Trophoblast cell (in vitro differentiated cells and primary cell): ENCODE measurements around the gene LECT2.

Experiments used
- DNase-seq, 2 donors: peaks; one replicate each; pipeline ENCODE4 v3.0.0-alpha.2; 2016
- H2AFZ ChIP-seq: 2 replicates; pipeline ENCODE4 v1.6.1; 2013; ENCODE audit warnings: low read length, moderate library complexity, mild to moderate bottlenecking; ENCODE audit not compliant: insufficient read depth, poor library complexity
- H2AK5ac ChIP-seq: 2 replicates; pipeline ENCODE4 v1.6.1; 2013; ENCODE audit warnings: mild to moderate bottlenecking, low read length
- H2BK120ac ChIP-seq: 2 replicates; pipeline ENCODE4 v1.6.1; 2013; ENCODE audit warnings: low read length, mild to moderate bottlenecking, moderate library complexity; ENCODE audit not compliant: insufficient read depth, poor library complexity
- H2BK12ac ChIP-seq: 2 replicates; pipeline ENCODE4 v1.6.1; 2013; ENCODE audit warnings: mild to moderate bottlenecking, low read length, moderate library complexity
- H2BK5ac ChIP-seq: 2 replicates; pipeline ENCODE4 v1.6.1; 2013; ENCODE audit warnings: low read length, low read depth, moderate library complexity, mild to moderate bottlenecking; ENCODE audit not compliant: poor library complexity
- H3K14ac ChIP-seq: 2 replicates; pipeline ENCODE4 v1.6.1; 2013; ENCODE audit warnings: mild to moderate bottlenecking, low read length
- H3K18ac ChIP-seq: 2 replicates; pipeline ENCODE4 v1.6.1; 2013; ENCODE audit warnings: mild to moderate bottlenecking, low read length
- H3K23ac ChIP-seq: 2 replicates; pipeline ENCODE4 v1.6.1; 2013; ENCODE audit warnings: low read length
- H3K27ac ChIP-seq: 2 replicates; pipeline ENCODE4 v1.5.1; 2013; ENCODE audit warnings: low read depth, mild to moderate bottlenecking, inconsistent platforms, low read length, moderate library complexity
- H3K27me3 ChIP-seq: 2 replicates; pipeline ENCODE4 v1.6.1; 2013; ENCODE audit warnings: inconsistent platforms, mild to moderate bottlenecking, low read length, moderate library complexity; ENCODE audit not compliant: insufficient read depth
- H3K36me3 ChIP-seq, 2 experiments: 1 replicate in 1 of 2; 2 replicates in 1 of 2; pipeline ENCODE4 v1.6.1; 2013; ENCODE audit warnings: low read length in 2 of 2, mild to moderate bottlenecking in 2 of 2, moderate library complexity in 1 of 2; ENCODE audit not compliant: insufficient read depth in 2 of 2, control insufficient read depth in 1 of 2
- H3K4ac ChIP-seq: 2 replicates; pipeline ENCODE4 v1.6.1; 2013; ENCODE audit warnings: low read depth, mild to moderate bottlenecking, low read length, moderate library complexity
- H3K4me1 ChIP-seq, 2 experiments: 1 replicate in 1 of 2; 2 replicates in 1 of 2; pipeline ENCODE4 v1.6.1; 2013; ENCODE audit warnings: low read length in 2 of 2, mild to moderate bottlenecking in 2 of 2, moderate library complexity in 1 of 2; ENCODE audit not compliant: insufficient read depth in 2 of 2, control insufficient read depth in 1 of 2
- H3K4me2 ChIP-seq: 2 replicates; pipeline ENCODE4 v1.6.1; 2013; ENCODE audit warnings: inconsistent platforms, mild to moderate bottlenecking, low read length, moderate library complexity
- H3K4me3 ChIP-seq: 2 replicates; pipeline ENCODE4 v1.5.1; 2013; ENCODE audit warnings: mild to moderate bottlenecking, low read depth, low read length, inconsistent platforms
- H3K79me1 ChIP-seq: one replicate; pipeline ENCODE4 v1.6.1; 2013; ENCODE audit warnings: low read length
- H3K79me2 ChIP-seq: 2 replicates; pipeline ENCODE4 v1.6.1; 2013; ENCODE audit warnings: low read length, mild to moderate bottlenecking; ENCODE audit not compliant: control insufficient read depth, insufficient read depth, poor library complexity
- H3K9ac ChIP-seq: 2 replicates; pipeline ENCODE4 v1.6.1; 2013; ENCODE audit warnings: mild to moderate bottlenecking, low read length
- H3K9me3 ChIP-seq: 2 replicates; pipeline ENCODE4 v1.6.1; 2013; ENCODE audit warnings: low read depth, mild to moderate bottlenecking, control low read depth, inconsistent platforms, low read length; ENCODE audit not compliant: insufficient read depth
- H4K12ac ChIP-seq: 2 replicates; pipeline ENCODE4 v1.6.1; 2013; ENCODE audit warnings: low read depth, mild to moderate bottlenecking, low read length, moderate library complexity
- H4K8ac ChIP-seq: 2 replicates; pipeline ENCODE4 v1.6.1; 2013; ENCODE audit warnings: low read depth, mild to moderate bottlenecking, low read length, moderate library complexity
- H4K91ac ChIP-seq: one replicate; pipeline ENCODE4 v1.6.1; 2013; ENCODE audit warnings: low read depth, mild to moderate bottlenecking, low read length, moderate library complexity
- WGBS: extraction: QIAGEN DNeasy Blood & Tissue Kit; methylation state at CpG from one replicate; pipeline ENCODE4 v1.1.7; 2013; ENCODE audit warnings: missing lambda C conversion rate; ENCODE audit not compliant: insufficient read length, insufficient coverage; ENCODE audit errors: extremely low coverage; 5-methylcytosine and 5-hydroxymethylcytosine counted together

Gene LECT2

DNA sequence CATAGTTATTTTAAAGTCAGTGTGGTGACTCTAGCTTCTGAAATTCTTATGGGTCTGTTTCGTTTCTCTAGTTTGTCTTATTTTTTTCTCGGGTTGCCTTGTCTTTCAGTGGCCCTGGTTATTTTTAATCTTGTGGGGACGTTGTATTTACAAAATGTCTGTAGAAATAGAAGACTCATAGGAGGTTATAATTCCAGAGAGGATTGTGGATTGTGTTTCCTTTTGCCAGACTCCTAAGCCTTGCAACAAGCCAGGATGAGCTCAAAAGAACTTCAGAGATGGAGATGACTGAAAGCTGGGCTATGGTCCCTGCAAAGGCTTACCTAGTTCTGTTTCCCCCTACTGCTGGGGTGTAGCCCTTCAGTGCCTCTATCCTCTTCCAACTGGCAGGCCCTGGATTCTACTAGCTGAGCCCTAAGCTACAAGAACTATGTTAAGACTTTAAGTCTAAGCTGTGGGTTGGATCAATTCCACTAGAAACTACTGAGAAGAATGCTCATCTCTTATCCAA, 32.2 kb upstream of the LECT2 start:
- H2AK5ac ChIP-seq, result no peak overlapping the region
- no peak overlapping the region for H3K4me2 ChIP-seq
- DNase-seq, result no peak
- WGBS, result no CpG with 5 or more reads among the region's 3 CpGs
- H3K9ac ChIP-seq, result no peak overlapping the region
- H2BK120ac ChIP-seq, result no peak overlapping the region
- no peaks in the 10 kb centered on the region for H3K36me3 ChIP-seq
- H4K12ac ChIP-seq, result no peak overlapping the region
- peak overlapping the region; percentile 71 for H2BK12ac ChIP-seq
- H3K79me1 ChIP-seq, result peaks cover 12% of the 10 kb centered on the region
- no peak overlapping the region for H3K4ac ChIP-seq
- H3K18ac ChIP-seq, result no peak overlapping the region
- no peak overlapping the region for H3K4me3 ChIP-seq
- H3K27me3 ChIP-seq, result no peaks in the 10 kb centered on the region
- peaks cover 2% of the 10 kb centered on the region for H3K9me3 ChIP-seq
- no peak overlapping the region for H2AFZ ChIP-seq
- no peaks in the 10 kb centered on the region for H3K4me1 ChIP-seq
- no peak overlapping the region for H3K14ac ChIP-seq
- no peak overlapping the region for H3K27ac ChIP-seq
- H2BK5ac ChIP-seq, result no peak overlapping the region
- H3K23ac ChIP-seq, result no peak overlapping the region
- H3K79me2 ChIP-seq, result no peaks in the 10 kb centered on the region
- H4K8ac ChIP-seq, result no peak overlapping the region
- no peak overlapping the region for H4K91ac ChIP-seq

DNA sequence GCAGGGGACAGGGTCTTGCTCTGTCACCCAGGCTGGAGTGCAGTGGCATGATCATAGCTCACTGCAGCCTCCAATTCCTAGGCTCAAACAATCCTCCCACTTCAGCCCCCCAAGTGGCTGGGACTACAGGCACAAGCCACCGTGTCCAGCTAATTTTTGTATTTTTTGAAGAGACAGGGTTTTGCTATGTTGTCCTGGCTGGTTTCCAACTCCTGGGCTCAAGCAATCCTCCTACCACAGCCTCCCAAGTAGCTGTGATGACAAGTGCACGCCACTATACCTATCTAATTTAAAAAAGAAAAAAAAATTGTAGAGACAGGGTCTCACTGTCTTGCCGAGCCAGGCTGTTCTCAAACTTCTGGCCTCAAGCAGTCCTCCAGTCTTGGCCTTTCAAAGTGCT, 31.6 kb upstream of the LECT2 start:
- Histone ChIP-seq H3K36me3 (no peaks in the 10 kb centered on the region), H3K27me3 (no peaks in the 10 kb centered on the region), H3K79me1 (peaks cover 11% of the 10 kb centered on the region), H3K9ac (no peak overlapping the region), H3K9me3 (peaks cover 2% of the 10 kb centered on the region), H4K8ac (no peak overlapping the region), H3K4ac (no peak overlapping the region), H2AK5ac (no peak overlapping the region), H3K23ac (no peak overlapping the region), H2AFZ (no peak overlapping the region), H3K27ac (no peak overlapping the region), H3K18ac (no peak overlapping the region), H3K14ac (no peak overlapping the region), H3K4me2 (no peak overlapping the region), H4K12ac (no peak overlapping the region), H3K79me2 (no peaks in the 10 kb centered on the region), H3K4me3 (no peak overlapping the region), H4K91ac (no peak overlapping the region), H2BK5ac (no peak overlapping the region), H3K4me1 (no peaks in the 10 kb centered on the region), H2BK120ac (no peak overlapping the region), H2BK12ac (no peak overlapping the region)
- no peak for DNase-seq
- WGBS, result no CpG with 5 or more reads among the region's 3 CpGs

DNA sequence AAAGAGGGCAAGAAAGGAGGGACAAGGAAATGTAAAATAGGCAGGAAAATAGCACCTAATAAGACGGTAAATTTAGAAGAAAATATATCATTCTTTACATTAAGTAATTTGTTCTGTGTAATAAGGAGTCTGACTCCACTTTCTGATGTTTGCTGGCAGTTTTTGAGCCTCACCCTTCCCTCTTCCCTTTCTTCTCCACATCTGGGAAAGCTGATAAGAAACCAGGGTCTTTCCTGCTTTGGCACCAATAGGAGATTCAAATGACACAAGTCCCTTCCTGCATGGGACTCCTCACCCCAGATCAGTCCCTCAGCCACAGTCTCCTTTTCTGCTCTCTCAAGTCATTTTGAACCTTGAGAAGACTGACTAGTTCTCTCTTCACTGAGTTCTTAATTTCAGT, 31.2 kb upstream of the LECT2 start:
- Histone ChIP-seq H2BK120ac (no peak overlapping the region), H3K4ac (no peak overlapping the region), H3K36me3 (no peaks in the 10 kb centered on the region), H3K27ac (no peak overlapping the region), H3K79me2 (no peaks in the 10 kb centered on the region), H2AK5ac (no peak overlapping the region), H3K79me1 (peaks cover 6% of the 10 kb centered on the region), H4K91ac (no peak overlapping the region), H3K23ac (no peak overlapping the region), H2BK12ac (no peak overlapping the region), H4K12ac (no peak overlapping the region), H3K4me1 (no peaks in the 10 kb centered on the region), H3K4me3 (no peak overlapping the region), H3K18ac (no peak overlapping the region), H3K14ac (no peak overlapping the region), H3K27me3 (no peaks in the 10 kb centered on the region), H2AFZ (no peak overlapping the region), H3K4me2 (no peak overlapping the region), H3K9me3 (peaks cover 2% of the 10 kb centered on the region), H3K9ac (no peak overlapping the region), H2BK5ac (no peak overlapping the region), H4K8ac (no peak overlapping the region)
- WGBS, result no CpG with 5 or more reads among the region's 1 CpG
- DNase-seq, result no peak

DNA sequence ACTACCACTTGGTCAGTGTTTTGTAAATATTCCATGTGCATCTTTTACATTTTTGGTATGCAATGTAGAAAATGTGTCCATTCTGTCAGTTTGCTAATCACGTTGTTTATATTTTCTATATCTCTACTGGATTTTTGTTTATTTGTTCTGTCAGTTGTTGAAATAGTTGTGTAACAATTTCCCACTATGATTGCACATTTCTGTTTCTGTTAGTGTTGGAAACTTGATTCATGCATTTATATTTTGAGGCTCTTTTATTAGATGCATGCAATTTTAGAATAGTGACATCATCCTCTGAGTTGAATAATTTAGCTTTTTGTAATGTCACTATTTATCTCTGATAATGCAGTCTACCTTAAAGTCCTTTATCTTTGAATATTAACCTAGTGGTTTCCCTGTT, 25.8 kb upstream of the LECT2 start:
- no peaks in the 10 kb centered on the region for H3K9me3 ChIP-seq
- H4K12ac ChIP-seq, result no peak overlapping the region
- H3K79me2 ChIP-seq, result no peaks in the 10 kb centered on the region
- H3K4me3 ChIP-seq, result no peak overlapping the region
- H2BK12ac ChIP-seq, result no peak overlapping the region
- no peaks in the 10 kb centered on the region for H3K4me1 ChIP-seq
- no peak overlapping the region for H2AK5ac ChIP-seq
- H2BK5ac ChIP-seq, result no peak overlapping the region
- H3K23ac ChIP-seq, result no peak overlapping the region
- no peaks in the 10 kb centered on the region for H3K79me1 ChIP-seq
- no peak overlapping the region for H3K18ac ChIP-seq
- H2BK120ac ChIP-seq, result no peak overlapping the region
- H3K14ac ChIP-seq, result no peak overlapping the region
- no peak overlapping the region for H3K4ac ChIP-seq
- H4K8ac ChIP-seq, result no peak overlapping the region
- no peak overlapping the region for H3K27ac ChIP-seq
- no peaks in the 10 kb centered on the region for H3K27me3 ChIP-seq
- H3K36me3 ChIP-seq, result no peaks in the 10 kb centered on the region
- H3K9ac ChIP-seq, result no peak overlapping the region
- no peak overlapping the region for H3K4me2 ChIP-seq
- no peak overlapping the region for H4K91ac ChIP-seq
- no peak overlapping the region for H2AFZ ChIP-seq
- WGBS, result no CpG with 5 or more reads among the region's 1 CpG
- no peak for DNase-seq
